GM18907 (cell line): ENCODE measurements around the gene SYT15.
A peak's percentile ranks its signal among the peaks of the same experiment; 100 is the strongest.
"Not testable (repeated sequence)": the region's sequence is repeated elsewhere in the genome, so short reads cannot be mapped to it uniquely, and the experiment has no call there.

Source experiments
- ATAC-seq: cut with Tn5 transposase; IDR thresholded peaks from one replicate; pipeline ENCODE4 v1.9.1; 2021; ENCODE audit warnings: mild to moderate bottlenecking, moderate library complexity; ENCODE audit not compliant: unreplicated experiment

SYT15 gene

GRCh38 chr10:46588221-46588620 lies 9.3 kb downstream of the SYT15 start:
- not testable (repeated sequence) for ATAC-seq

- ATAC-seq, result not testable (repeated sequence)
These were observed 10.7 kb downstream of the SYT15 start for GRCh38 chr10:46589589-46589988.

- not testable (repeated sequence) for ATAC-seq
These were observed 12.1 kb downstream of the SYT15 start for GRCh38 chr10:46591053-46591452.

GRCh38 chr10:46593307-46593706 lies 14.4 kb downstream of the SYT15 start:
- ATAC-seq, result not testable (repeated sequence)

- not testable (repeated sequence) for ATAC-seq
These were observed 15.6 kb downstream of the SYT15 start for GRCh38 chr10:46594453-46595063.

- not testable (repeated sequence) for ATAC-seq
These were observed 17.6 kb downstream of the SYT15 start for GRCh38 chr10:46596570-46596969.

- ATAC-seq, result peak; percentile 88
These were observed 18.8 kb downstream of the SYT15 start for GRCh38 chr10:46597616-46598246.

- ATAC-seq, result peak; percentile 74
These were observed 21.6 kb downstream of the SYT15 start for GRCh38 chr10:46600516-46600915.

- not testable (repeated sequence) for ATAC-seq
These were observed 36.6 kb downstream of the SYT15 start for GRCh38 chr10:46615540-46615939.

- not testable (repeated sequence) for ATAC-seq
These were observed 37.3 kb downstream of the SYT15 start for GRCh38 chr10:46616227-46616626.

- not testable (repeated sequence) for ATAC-seq
These were observed 38.2 kb downstream of the SYT15 start for GRCh38 chr10:46617134-46617533.

GRCh38 chr10:46617913-46618312 lies 39.0 kb downstream of the SYT15 start:
- ATAC-seq, result not testable (repeated sequence)

- not testable (repeated sequence) for ATAC-seq
These were observed 45.1 kb downstream of the SYT15 start for GRCh38 chr10:46623899-46624654.

- ATAC-seq, result not testable (repeated sequence)
These were observed 50.9 kb downstream of the SYT15 start for GRCh38 chr10:46629805-46630204.

GRCh38 chr10:46630816-46631215 lies 51.9 kb downstream of the SYT15 start:
- not testable (repeated sequence) for ATAC-seq

GRCh38 chr10:46631683-46632082 lies 52.8 kb downstream of the SYT15 start:
- not testable (repeated sequence) for ATAC-seq

GRCh38 chr10:46634698-46635097 lies 55.8 kb downstream of the SYT15 start:
- ATAC-seq, result not testable (repeated sequence)

- peak; percentile 74 for ATAC-seq
These were observed 56.5 kb downstream of the SYT15 start for GRCh38 chr10:46635364-46635959.

GRCh38 chr10:46640005-46640404 lies 61.1 kb downstream of the SYT15 start:
- not testable (repeated sequence) for ATAC-seq
